Panc1 (cell line): Measurements from ENCODE around the gene MYO18B.

Experiments
- POLR2AphosphoS5 ChIP-seq: IDR thresholded peaks from 2 replicates; pipeline ENCODE4 v1.6.1; 2012; ENCODE audit warnings: mild to moderate bottlenecking, low read depth, low read length, moderate library complexity
- SIN3A ChIP-seq: IDR thresholded peaks from 2 replicates; pipeline ENCODE4 v1.6.1; 2012; ENCODE audit warnings: low read depth, mild to moderate bottlenecking, low read length, moderate library complexity, borderline replicate concordance; ENCODE audit not compliant: insufficient read depth
- TCF7L2 ChIP-seq: IDR thresholded peaks from 2 replicates; pipeline ENCODE4 v1.6.1; 2011; ENCODE audit warnings: mild to moderate bottlenecking, low read depth, low read length, inconsistent platforms
- TF ChIP-seq, protein P1 (sequence below): fragments of 450-650 bp; IDR thresholded peaks from 2 replicates; pipeline ENCODE4 v1.5.1; 2017; ENCODE audit warnings: mild to moderate bottlenecking
- TF ChIP-seq, protein P2 (sequence below), 2 experiments: IDR thresholded peaks; 2 replicates each; pipeline ENCODE4 v1.6.1; 2011 to 2012; ENCODE audit warnings: low read depth in 2 of 2, control low read depth in 1 of 2, low read length in 1 of 2, mild to moderate bottlenecking in 1 of 2, moderate library complexity in 1 of 2; ENCODE audit not compliant: insufficient read depth in 1 of 2

DNA sequence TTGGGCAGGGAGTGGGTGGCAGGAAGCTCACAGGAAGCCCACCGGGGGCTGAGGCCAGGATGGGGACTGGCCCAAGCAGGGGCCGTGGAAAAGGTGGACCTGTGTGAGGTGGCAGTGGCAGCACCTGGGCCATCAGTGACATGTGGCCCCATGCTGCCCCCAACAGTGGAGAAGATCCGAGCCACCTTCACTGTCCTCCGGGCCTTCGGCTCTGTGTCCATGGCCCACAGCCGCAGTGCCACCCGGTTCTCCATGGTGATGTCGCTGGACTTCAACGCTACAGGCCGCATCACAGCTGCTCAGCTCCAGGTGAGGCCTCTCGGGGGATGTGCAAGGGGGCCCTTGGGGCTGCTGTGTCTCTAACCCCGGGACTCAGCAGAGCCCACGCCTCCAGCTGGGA, 37.9 kb downstream of the MYO18B start:
- TF ChIP-seq, protein P1, sequence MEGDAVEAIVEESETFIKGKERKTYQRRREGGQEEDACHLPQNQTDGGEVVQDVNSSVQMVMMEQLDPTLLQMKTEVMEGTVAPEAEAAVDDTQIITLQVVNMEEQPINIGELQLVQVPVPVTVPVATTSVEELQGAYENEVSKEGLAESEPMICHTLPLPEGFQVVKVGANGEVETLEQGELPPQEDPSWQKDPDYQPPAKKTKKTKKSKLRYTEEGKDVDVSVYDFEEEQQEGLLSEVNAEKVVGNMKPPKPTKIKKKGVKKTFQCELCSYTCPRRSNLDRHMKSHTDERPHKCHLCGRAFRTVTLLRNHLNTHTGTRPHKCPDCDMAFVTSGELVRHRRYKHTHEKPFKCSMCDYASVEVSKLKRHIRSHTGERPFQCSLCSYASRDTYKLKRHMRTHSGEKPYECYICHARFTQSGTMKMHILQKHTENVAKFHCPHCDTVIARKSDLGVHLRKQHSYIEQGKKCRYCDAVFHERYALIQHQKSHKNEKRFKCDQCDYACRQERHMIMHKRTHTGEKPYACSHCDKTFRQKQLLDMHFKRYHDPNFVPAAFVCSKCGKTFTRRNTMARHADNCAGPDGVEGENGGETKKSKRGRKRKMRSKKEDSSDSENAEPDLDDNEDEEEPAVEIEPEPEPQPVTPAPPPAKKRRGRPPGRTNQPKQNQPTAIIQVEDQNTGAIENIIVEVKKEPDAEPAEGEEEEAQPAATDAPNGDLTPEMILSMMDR: no peak
- TF ChIP-seq POLR2AphosphoS5 (no peak), TCF7L2 (no peak), SIN3A (no peak)
- TF ChIP-seq, protein P2, sequence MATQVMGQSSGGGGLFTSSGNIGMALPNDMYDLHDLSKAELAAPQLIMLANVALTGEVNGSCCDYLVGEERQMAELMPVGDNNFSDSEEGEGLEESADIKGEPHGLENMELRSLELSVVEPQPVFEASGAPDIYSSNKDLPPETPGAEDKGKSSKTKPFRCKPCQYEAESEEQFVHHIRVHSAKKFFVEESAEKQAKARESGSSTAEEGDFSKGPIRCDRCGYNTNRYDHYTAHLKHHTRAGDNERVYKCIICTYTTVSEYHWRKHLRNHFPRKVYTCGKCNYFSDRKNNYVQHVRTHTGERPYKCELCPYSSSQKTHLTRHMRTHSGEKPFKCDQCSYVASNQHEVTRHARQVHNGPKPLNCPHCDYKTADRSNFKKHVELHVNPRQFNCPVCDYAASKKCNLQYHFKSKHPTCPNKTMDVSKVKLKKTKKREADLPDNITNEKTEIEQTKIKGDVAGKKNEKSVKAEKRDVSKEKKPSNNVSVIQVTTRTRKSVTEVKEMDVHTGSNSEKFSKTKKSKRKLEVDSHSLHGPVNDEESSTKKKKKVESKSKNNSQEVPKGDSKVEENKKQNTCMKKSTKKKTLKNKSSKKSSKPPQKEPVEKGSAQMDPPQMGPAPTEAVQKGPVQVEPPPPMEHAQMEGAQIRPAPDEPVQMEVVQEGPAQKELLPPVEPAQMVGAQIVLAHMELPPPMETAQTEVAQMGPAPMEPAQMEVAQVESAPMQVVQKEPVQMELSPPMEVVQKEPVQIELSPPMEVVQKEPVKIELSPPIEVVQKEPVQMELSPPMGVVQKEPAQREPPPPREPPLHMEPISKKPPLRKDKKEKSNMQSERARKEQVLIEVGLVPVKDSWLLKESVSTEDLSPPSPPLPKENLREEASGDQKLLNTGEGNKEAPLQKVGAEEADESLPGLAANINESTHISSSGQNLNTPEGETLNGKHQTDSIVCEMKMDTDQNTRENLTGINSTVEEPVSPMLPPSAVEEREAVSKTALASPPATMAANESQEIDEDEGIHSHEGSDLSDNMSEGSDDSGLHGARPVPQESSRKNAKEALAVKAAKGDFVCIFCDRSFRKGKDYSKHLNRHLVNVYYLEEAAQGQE (IDR thresholded peaks at IDR 0.05; ENCODE audit: insufficient read depth in 1 of 2, low read depth in 2 of 2, low read length in 1 of 2): no peak
